MG63 (cell line): Measurements from ENCODE around the gene OR1D2. TPM values are rescaled to one million over a fixed set of nuclear protein-coding genes. Genes with fewer than 3 reads are reported as not detected.

Experiments
- total RNA-seq: library from RNA; depleted of rRNA; stranded (reverse); fragments of >200 nt; shearing (Covaris generic); gene quantifications from 2 replicates; pipeline ENCODE4 v1.2.3, GENCODE V29; 2014; ENCODE audit warnings: low replicate concordance; rRNA removed

Gene OR1D2
- total RNA-seq, 1 experiment from 2014 or later, result not detected

Other genes starting within 250 kb of the OR1D2 start
- gene OR1D5, start 40.8 kb downstream of the OR1D2 start, total RNA-seq, result not detected in 2 replicates
- not detected in 2 replicates for gene OR1G1, start 23.1 kb upstream of the OR1D2 start, total RNA-seq
- not detected in 2 replicates for gene OR1A2, start 93.1 kb upstream of the OR1D2 start, total RNA-seq
- not detected in 2 replicates for gene OR1A1, start 103.2 kb upstream of the OR1D2 start, total RNA-seq
- not detected in 2 replicates for gene OR3A1, start 193.9 kb upstream of the OR1D2 start, total RNA-seq